Astrocyte (in vitro differentiated cells and primary cell): Measurements from ENCODE around the gene FLACC1.

Experiments
- EZH2 ChIP-seq: IDR thresholded peaks from 2 replicates; pipeline ENCODE4 v1.6.1; 2012; ENCODE audit warnings: mild to moderate bottlenecking, low read length, inconsistent platforms; ENCODE audit not compliant: insufficient read depth
- TF ChIP-seq, protein P1 (sequence below): IDR thresholded peaks from 2 replicates; pipeline ENCODE4 v1.5.1; 2011; ENCODE audit warnings: low read depth, mild to moderate bottlenecking, inconsistent platforms, low read length, moderate library complexity; ENCODE audit not compliant: insufficient read depth

DNA sequence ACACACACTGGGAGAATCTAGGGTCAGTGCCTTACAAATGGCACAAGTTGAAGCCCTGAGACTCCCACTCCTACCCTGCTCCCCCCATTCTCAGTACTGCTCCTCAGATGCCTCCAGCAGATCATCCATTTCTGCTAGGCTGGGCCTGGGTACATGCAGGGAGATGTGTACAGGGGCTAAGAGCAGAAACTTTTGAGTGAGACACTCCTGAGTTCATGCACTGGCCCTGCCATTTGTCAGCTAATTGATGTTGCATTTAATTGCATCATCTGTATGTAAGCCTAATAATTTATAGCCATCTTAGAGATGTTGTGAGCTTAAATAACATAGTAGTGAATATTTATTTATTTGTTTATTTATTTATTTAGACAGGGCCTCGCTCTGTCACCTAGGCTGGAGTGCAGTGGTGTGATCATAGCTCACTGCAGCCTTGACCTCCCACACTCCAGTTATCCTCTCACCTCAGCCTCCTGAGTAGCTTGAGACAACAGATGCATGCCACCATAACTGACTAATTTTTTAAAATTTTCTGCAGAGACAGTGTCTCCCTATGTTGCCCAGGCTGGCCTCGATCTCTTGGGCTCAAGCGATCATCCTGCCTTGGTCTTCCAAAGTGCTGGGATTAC lies 101.6 kb downstream of the FLACC1 start:
- TF ChIP-seq, protein P1, sequence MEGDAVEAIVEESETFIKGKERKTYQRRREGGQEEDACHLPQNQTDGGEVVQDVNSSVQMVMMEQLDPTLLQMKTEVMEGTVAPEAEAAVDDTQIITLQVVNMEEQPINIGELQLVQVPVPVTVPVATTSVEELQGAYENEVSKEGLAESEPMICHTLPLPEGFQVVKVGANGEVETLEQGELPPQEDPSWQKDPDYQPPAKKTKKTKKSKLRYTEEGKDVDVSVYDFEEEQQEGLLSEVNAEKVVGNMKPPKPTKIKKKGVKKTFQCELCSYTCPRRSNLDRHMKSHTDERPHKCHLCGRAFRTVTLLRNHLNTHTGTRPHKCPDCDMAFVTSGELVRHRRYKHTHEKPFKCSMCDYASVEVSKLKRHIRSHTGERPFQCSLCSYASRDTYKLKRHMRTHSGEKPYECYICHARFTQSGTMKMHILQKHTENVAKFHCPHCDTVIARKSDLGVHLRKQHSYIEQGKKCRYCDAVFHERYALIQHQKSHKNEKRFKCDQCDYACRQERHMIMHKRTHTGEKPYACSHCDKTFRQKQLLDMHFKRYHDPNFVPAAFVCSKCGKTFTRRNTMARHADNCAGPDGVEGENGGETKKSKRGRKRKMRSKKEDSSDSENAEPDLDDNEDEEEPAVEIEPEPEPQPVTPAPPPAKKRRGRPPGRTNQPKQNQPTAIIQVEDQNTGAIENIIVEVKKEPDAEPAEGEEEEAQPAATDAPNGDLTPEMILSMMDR, result no peak
- no peak for TF ChIP-seq EZH2
